GM12891 (cell line): ENCODE data around the gene ANK3.

Source experiments
- DNase-seq: peaks from one replicate; pipeline ENCODE4 v3.0.0; 2011; ENCODE audit warnings: low spot score; ENCODE audit not compliant: insufficient read length
- FAIRE-seq: peaks from 2 replicates; lab custom pipeline; 2011; peaks lifted over from hg19 to GRCh38; lab: Jason Lieb, UNC
- PAX5 ChIP-seq: IDR thresholded peaks from 2 replicates; pipeline ENCODE4 v1.6.1; 2011; ENCODE audit warnings: low read length, moderate library complexity, mild to moderate bottlenecking; ENCODE audit not compliant: insufficient read depth, severe bottlenecking
- POLR2A ChIP-seq: IDR thresholded peaks from 2 replicates; pipeline ENCODE4 v1.6.1; 2011; ENCODE audit warnings: low read depth, low read length, control low read depth
- POLR2AphosphoS5 ChIP-seq: IDR thresholded peaks from 2 replicates; pipeline ENCODE4 v1.6.1; 2011; ENCODE audit warnings: low read depth, low read length, control low read depth
- POU2F2 ChIP-seq: IDR thresholded peaks from 2 replicates; pipeline ENCODE4 v1.6.1; 2011; ENCODE audit warnings: low read depth, mild to moderate bottlenecking, control low read depth, low read length, moderate library complexity
- SPI1 ChIP-seq: IDR thresholded peaks from 2 replicates; pipeline ENCODE4 v1.6.1; 2011; ENCODE audit warnings: low read depth, low read length, control low read depth
- TAF1 ChIP-seq: IDR thresholded peaks from 2 replicates; pipeline ENCODE4 v1.6.1; 2011; ENCODE audit warnings: low read depth, low read length, control low read depth

The ANK3 gene

DNA sequence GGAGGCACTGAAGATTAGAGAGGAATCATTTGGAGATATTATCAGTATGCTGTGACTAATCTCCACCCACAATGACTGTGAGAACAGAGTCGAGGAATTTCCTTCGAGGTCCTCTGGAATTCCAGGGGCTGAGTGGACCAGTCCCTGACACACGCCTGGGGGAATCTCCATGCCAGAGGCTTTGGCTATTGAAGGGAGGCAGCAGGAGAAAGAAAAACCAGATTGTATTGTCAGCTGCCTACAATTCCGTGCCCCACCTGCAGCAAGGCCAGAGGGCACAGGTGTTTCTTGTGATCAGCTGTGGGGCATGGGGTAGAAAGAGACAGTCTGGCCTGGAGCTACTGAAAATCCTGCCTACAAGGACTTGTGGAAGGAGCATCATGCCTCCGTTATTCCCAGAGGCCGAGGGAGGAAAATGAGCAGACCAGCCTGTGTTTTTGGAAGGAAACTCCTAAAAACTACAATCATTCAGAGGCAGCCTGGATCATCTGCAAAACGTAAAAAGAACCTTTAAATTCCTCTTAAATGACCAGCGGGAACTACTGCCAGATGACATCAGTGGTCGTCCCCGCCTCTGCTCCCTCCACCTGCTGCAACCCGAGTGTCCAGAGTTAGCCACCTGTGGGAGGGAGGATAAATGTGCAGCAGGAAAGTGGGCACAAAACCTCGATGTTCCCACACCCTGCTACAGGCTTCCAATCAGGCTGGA lies 25.4 kb upstream of the ANK3 start:
- DNase-seq: no peak
- no peak for TF ChIP-seq POLR2A
- no peak for TF ChIP-seq PAX5
- TF ChIP-seq TAF1: no peak
- TF ChIP-seq SPI1: no peak
- TF ChIP-seq POU2F2: no peak
- TF ChIP-seq POLR2AphosphoS5: no peak
- no peak for FAIRE-seq

DNA sequence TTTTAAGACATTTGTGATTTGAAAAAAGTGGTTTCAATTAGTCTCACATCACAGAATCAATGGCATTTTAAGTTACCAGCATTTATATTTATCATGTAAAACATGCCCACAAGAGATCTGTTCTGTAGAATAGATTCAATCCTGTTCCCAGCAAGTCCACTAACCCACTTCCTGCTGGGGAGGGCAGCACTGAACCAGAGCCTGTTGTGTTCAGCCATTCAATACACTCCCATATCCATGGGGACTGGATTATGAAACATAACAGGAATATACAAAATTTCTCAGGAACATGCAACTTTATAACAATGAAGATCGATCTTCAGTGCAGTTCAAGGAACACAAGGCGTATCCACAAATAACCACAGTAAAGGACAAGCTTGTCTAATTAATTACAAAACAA lies 24.4 kb upstream of the ANK3 start:
- FAIRE-seq: no peak
- TF ChIP-seq POU2F2: no peak
- no peak for TF ChIP-seq SPI1
- TF ChIP-seq PAX5: no peak
- TF ChIP-seq TAF1: no peak
- no peak for TF ChIP-seq POLR2AphosphoS5
- TF ChIP-seq POLR2A: no peak
- DNase-seq: no peak

GRCh38 chr10:60413306-60414012 lies 23.8 kb upstream of the ANK3 start:
- TF ChIP-seq POLR2AphosphoS5: no peak
- TF ChIP-seq TAF1: no peak
- FAIRE-seq (no peak), DNase-seq (no peak)

DNA sequence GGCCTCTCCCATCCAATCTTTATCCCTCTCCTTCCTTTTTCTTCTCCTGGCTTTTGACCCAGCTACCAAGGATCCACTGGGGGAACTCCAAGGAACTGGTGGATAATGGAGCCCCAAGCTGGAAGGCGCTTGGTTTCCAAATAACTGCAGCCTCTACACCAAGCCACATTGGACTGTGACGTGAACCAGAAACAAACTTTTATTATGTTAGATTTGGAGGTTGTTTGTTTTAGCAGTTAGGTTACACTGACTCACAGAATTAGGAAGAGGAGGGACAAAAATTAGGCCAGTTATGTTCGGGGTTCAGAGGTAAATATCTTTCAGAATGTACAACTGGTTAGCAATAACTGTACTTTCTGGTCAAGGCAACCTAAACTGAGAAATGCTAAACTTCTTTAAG lies 21.3 kb upstream of the ANK3 start:
- DNase-seq (no peak), FAIRE-seq (no peak)
- TF ChIP-seq SPI1 (no peak), TAF1 (no peak), POU2F2 (no peak), POLR2A (no peak), PAX5 (no peak), POLR2AphosphoS5 (no peak)

- no peak for DNase-seq
- FAIRE-seq: no peak
- TF ChIP-seq PAX5 (no peak), POLR2A (no peak), SPI1 (no peak), POU2F2 (no peak), POLR2AphosphoS5 (no peak), TAF1 (no peak)
Measured at GRCh38 chr10:60409202-60409601, 19.5 kb upstream of the ANK3 start.

- TF ChIP-seq TAF1: no peak
- no peak for TF ChIP-seq POLR2AphosphoS5
- TF ChIP-seq PAX5: no peak
- TF ChIP-seq POLR2A: no peak
- TF ChIP-seq SPI1: peak; percentile 63; the same call in 1 of the 2 replicates
- no peak for TF ChIP-seq POU2F2
- no peak for FAIRE-seq
- no peak for DNase-seq
Measured at GRCh38 chr10:60406182-60406581, 16.5 kb upstream of the ANK3 start.

DNA sequence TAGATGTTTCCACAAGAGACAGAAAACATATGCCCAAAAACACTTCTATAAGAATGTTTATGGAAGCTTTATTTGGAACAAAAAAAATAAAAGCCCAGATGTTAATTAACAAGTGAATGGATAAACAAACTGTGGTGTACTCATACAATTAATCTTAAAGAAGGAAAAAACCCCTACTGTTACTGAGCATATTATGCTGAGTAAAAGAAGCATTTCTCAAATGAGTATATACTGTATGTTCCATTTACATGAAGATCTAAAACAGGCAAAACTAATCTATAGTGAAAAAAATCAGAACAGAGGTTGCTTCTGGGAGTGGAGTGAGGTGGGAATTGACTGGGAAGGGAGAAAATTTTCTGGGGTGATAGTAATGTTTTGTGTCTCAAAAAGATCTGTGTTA lies 15.5 kb upstream of the ANK3 start:
- no peak for TF ChIP-seq POLR2AphosphoS5
- no peak for TF ChIP-seq TAF1
- TF ChIP-seq PAX5: no peak
- TF ChIP-seq POU2F2: no peak
- TF ChIP-seq SPI1: no peak
- TF ChIP-seq POLR2A: no peak
- no peak for FAIRE-seq

DNA sequence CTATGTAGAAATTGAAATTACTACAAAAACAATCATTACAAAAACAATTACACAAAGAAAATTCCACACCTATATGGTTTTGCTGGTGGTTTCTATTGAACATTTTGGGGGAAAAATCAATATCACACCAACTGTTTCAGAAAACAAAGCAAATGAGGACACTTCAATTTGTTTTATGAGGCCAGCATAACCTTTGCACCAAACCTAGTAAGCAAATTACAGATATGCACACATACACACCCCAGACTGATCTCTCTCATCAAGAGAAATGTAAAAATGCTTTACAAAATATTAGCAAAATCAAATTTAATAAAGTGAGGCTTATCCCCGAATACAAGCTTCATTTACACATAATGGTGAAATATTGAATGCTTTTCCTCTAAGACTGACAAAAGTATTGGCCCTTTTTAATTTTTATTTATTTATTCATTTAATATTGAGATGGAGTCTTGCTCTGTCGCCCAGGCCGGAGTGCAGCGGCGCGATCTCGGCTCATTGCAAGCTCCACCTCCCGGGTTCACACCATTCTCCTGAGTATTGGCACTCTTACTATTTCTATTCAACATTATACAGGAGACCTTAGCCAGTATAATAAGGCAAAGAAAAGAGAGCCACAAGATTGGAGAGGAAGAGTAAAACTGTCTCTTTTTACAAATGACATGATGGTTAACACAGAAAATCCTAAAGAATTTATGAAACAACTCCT lies 13.6 kb upstream of the ANK3 start:
- FAIRE-seq: no peak
- no peak for TF ChIP-seq PAX5
- no peak for TF ChIP-seq POLR2AphosphoS5
- TF ChIP-seq TAF1: no peak
- TF ChIP-seq SPI1: no peak
- no peak for TF ChIP-seq POLR2A
- TF ChIP-seq POU2F2: no peak

More for the DNA sequence above, 15.5 kb upstream of the ANK3 start:
- DNase-seq: no peak

GRCh38 chr10:60400366-60400765 lies 10.7 kb upstream of the ANK3 start:
- FAIRE-seq: no peak
- TF ChIP-seq POLR2A (no peak), POLR2AphosphoS5 (no peak), TAF1 (no peak), PAX5 (no peak), POU2F2 (no peak), SPI1 (no peak)
- no peak for DNase-seq

More for the DNA sequence above, 13.6 kb upstream of the ANK3 start:
- no peak for DNase-seq
